GM18508 (cell line): ENCODE data around the gene ZNF716.
"Not testable (repeated sequence)": the region's sequence is repeated elsewhere in the genome, so short reads cannot be mapped to it uniquely, and the experiment has no call there.

Experiments
- ATAC-seq: cut with Tn5 transposase; IDR thresholded peaks from one replicate; pipeline ENCODE4 v1.9.1; 2021; ENCODE audit warnings: moderate number of reproducible peaks; ENCODE audit not compliant: insufficient read depth, unreplicated experiment

The ZNF716 gene

GRCh38 chr7:57449904-57450303 is at the start of gene ZNF716:
ZNF716 (plus strand) TSS chr7:57450177; CDS start chr7:57450289, 112 bp downstream.
- ATAC-seq: no peak

GRCh38 chr7:57400531-57401155 is 49.3 kb upstream of the ZNF716 start:
- ATAC-seq: no peak

- ATAC-seq: not testable (repeated sequence)
Observed at GRCh38 chr7:57403051-57403450, 46.9 kb upstream of the ZNF716 start.

DNA sequence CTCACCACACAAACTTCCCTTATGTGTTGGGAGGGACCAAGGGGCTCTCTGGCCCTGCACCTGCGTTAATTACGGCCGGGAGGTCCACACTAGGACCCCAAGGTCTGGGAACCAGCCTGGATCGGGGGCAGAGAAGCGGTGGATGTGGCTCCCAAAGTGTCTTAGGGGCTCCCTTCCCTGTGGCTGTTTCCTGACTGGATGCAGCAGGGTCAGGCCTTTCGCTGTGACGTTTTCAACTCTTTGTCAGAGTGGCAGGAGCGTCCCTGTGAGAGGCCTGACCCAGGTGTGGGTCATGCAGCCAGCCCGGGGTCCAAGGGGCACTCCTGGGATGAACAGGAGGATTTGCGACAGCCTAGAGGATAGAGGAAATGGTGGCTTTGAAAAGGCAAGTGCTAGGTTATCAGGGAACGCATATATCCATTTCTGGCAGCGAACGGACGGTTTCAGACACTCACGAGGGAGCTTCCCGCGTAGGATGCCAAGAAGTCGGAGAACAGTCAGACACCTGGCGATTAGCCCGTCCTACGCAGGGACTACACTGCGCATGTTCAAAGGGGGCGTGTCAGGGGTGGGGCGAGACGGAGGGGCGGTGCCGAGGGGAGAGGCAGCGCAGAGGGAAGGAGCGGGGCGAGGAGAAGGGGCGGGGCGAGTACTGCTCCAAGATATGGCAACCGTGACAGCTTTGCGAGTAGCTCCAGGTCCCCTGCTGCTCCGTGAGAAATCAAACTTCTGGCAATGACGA is 46.2 kb upstream of the ZNF716 start:
- ATAC-seq: no peak

GRCh38 chr7:57404343-57404966 is 45.5 kb upstream of the ZNF716 start:
- no peak for ATAC-seq

GRCh38 chr7:57404967-57405421 is 45.0 kb upstream of the ZNF716 start:
- no peak for ATAC-seq

- no peak for ATAC-seq
Observed at GRCh38 chr7:57407125-57407524, 42.9 kb upstream of the ZNF716 start.

DNA sequence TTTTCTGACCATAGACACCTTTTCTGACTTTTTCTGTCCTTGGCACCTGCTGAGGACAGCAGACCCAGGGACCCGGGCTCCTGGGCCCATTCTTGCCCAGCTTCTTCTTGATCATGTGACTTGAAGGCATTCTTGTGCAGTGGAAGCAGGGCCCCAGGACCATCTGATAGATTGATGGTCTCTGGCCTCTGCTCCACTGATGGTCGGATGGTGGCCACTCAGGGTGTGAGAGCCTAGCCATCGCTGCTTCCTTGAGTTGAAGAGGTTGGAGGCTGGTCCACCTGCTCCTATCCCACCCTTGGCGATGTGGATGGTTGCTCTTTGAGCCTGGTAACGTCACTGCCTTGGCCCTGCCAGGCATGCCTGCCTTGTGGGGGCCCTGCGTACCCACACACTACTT is 37.8 kb upstream of the ZNF716 start:
- ATAC-seq: no peak

DNA sequence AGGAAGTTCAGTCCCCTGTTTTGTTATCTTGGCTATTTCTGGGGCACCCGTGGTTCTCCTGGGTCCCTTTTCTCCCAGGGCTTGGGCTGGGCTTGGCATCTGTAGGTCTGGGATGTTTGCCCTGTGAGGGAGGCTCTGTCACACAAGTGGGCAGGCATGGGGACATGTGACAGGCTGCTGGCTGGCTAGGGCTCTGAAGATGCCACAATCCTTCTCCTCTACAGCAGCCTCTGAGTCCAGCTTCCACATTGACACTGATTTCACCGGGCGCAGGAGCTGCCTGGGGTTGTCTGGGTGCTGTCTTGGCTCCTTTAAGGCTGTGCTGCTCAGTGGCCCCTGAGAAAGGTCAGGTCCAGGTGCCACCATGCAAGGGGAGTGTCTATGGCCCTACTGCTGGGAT is 37.4 kb upstream of the ZNF716 start:
- ATAC-seq: no peak

DNA sequence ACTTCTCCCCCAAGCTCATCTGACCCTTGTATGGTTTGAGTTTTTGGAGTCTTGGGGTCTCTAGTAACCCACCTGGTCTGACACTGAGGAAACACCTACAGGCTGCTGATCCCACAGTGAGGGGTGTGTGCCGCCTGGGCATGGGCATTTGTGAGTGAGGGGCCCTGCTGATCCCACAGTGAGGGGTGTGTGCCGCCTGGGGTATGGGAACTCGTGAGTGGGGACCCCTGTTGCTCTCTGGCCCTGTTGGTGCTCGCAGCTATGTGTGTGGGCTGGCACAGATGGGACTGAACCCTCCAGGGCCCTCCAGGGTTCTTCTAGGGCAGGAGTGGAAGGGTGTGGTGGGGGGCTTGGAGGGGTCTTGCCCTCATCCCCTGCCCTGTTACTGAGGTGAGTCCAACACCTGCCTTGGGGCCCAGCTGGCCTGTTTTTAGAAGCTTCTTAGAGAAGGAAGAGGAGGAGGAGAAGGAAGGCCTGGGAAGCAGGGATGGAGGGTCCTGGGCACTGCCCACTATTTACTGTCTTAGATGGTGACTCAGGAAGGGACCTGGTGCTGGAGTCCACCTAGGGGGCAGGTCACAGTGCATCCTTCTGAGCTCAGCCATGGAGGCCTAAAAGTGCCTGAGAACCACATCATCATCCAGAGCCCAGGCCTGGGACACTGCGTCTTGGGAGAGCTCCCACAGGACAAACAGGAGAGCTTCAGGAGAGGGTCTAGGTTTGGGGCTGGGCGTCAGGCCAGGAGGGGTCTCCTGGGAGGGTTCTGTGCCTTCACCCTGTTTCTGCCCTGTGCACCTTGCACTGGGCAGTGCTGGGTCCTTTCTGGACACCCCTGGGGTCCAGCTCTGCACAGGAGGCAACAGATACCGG is 36.2 kb upstream of the ZNF716 start:
- no peak for ATAC-seq

GRCh38 chr7:57414415-57414814 is 35.6 kb upstream of the ZNF716 start:
- ATAC-seq: no peak

DNA sequence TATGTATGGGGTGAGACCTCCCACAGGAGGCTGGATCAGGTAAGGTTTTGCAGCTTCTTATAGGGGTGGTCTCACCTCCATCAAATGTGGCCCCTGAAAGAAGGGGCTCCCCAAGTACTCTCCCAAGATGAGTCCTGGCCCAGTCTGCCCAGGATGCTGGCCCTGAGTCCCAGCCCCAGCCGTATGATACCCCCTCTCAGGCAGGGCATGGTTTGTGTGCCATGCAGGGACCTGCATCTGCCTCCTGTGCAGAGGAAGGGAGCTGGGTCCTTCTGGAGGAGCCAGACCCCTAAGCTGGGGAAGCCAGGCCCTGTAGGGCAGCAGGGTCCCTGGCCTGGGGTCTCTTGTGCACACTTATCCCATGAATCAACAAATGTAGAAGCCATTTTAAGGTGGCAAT is 35.1 kb upstream of the ZNF716 start:
- ATAC-seq: no peak

DNA sequence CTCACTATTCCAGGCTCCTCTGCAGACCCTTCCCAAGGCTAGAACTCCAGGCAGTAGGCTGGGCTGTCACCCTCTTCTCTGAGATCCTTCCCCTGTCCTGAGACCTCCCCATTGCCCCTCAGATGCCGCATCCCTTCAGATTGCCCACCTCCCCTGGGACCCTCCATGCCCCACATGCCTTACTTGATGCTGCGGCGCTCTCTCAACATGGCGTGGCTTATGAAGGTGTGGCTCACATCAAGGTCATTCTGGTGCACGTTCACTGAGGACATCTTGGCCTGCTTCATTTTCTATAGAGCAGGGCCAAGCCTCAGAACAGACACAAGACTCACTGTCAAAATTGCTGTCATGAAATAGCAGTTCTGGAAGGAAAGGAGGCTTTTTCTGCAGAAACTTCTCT is 34.7 kb upstream of the ZNF716 start:
- no peak for ATAC-seq

GRCh38 chr7:57415730-57416129 is 34.2 kb upstream of the ZNF716 start:
- ATAC-seq: no peak

DNA sequence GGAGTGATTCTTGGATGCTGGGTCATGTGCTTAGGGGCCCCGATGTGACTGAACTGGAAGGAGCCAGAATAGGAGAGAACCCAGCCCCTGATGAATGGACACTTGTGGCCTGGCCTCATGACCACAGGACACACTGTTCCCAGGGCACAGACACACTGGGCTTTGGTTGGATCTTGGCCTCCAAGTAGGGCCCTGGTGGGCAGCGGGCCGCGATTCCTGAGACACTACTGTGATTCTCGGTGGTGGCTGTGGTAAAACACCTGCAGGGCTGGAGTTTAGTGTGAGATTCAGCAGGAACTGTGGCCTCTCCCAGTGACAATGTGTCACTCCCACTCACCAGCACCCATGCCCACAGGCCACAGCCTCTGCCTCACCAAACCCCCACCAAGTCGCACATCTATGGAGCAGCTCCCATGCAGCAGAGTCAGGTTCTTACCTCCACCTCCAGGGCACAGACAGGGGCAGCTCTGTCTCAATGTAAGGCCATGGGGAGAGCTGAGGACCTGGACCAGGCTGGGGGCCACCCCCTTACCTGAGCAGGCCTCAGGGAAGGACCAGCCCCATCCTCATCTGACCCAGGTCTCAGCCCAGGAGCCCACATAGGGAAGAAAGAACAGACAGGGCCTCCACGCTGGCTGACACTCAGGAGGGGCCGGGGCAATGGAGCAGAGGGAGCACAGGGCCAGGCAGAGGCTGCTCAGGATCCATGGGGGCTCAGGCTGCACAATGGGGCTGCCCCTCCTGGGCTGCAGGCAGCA is 33.2 kb upstream of the ZNF716 start:
- no peak for ATAC-seq

- no peak for ATAC-seq
Observed at GRCh38 chr7:57417736-57418135, 32.2 kb upstream of the ZNF716 start.

- no peak for ATAC-seq
Observed at GRCh38 chr7:57423768-57424167, 26.2 kb upstream of the ZNF716 start.

- no peak for ATAC-seq
Observed at GRCh38 chr7:57424515-57425238, 25.3 kb upstream of the ZNF716 start.

- ATAC-seq: no peak
Observed at GRCh38 chr7:57425239-57425944, 24.6 kb upstream of the ZNF716 start.
